Gastrocnemius medialis (tissue), 4 donors: ENCODE measurements around the gene DIO1. TPM values are rescaled to one million over a fixed set of nuclear protein-coding genes. Genes with fewer than 3 reads are reported as not detected.
A peak's percentile ranks its signal among the peaks of the same experiment; 100 is the strongest.

Experiments
- ATAC-seq, 2 donors: fragments of 150-250 bp; one replicate each; pipeline ENCODE4 v1.9.1; 2016
- DNase-seq, 2 donors: peaks; one replicate each; pipeline ENCODE4 v3.0.0-alpha.2; 2019
- H3K27ac ChIP-seq, 4 donors: fragments of 200-600 bp; sonication (generic); 1 replicate in 1 of 4; 2 replicates in 3 of 4; pipeline ENCODE4 v1.5.1; 2016 to 2018; ENCODE audit warnings: mild to moderate bottlenecking in 2 of 4, moderate library complexity in 1 of 4
- H3K27me3 ChIP-seq, 3 donors: fragments of 200-600 bp; sonication (generic) in 2 of 3; 1 replicate in 1 of 3; 2 replicates in 2 of 3; pipeline versions ENCODE4 v1.5.1 to v1.6.0; 2016 to 2019; ENCODE audit warnings: mild to moderate bottlenecking in 1 of 3, moderate library complexity in 1 of 3
- H3K36me3 ChIP-seq, 2 donors: fragments of 200-600 bp; sonication (generic) in 1 of 2; one replicate each; pipeline ENCODE4 v1.5.1; 2017 to 2018
- H3K4me1 ChIP-seq, 2 donors: fragments of 200-600 bp; sonication (generic) in 1 of 2; one replicate each; pipeline ENCODE4 v1.5.1; 2016 to 2017; ENCODE audit warnings: mild to moderate bottlenecking in 2 of 2
- H3K4me3 ChIP-seq, 4 donors: fragments of 200-600 bp; sonication (generic) in 3 of 4; 1 replicate in 1 of 4; 2 replicates in 3 of 4; pipeline ENCODE4 v1.5.1; 2016 to 2019; ENCODE audit warnings: mild to moderate bottlenecking in 2 of 4
- H3K9me3 ChIP-seq, 3 donors: fragments of 200-600 bp; sonication (generic) in 2 of 3; 1 replicate in 1 of 3; 2 replicates in 2 of 3; pipeline ENCODE4 v1.5.1; 2016 to 2019
- CTCF ChIP-seq, 5 experiments: fragments of 450-650 bp in 3 of 5; fragments of 200-600 bp in 2 of 5; sonication (generic) in 2 of 5; IDR thresholded peaks in 4 of 5; conservative IDR thresholded peaks in 1 of 5; 1 replicate in 4 of 5; 2 replicates in 1 of 5; pipeline ENCODE4 v1.5.1; 2016 to 2019; ENCODE audit warnings: antibody characterized with exemption in 5 of 5, mild to moderate bottlenecking in 3 of 5, moderate library complexity in 3 of 5
- POLR2A ChIP-seq, 2 donors: fragments of 450-650 bp; IDR thresholded peaks; one replicate each; pipeline ENCODE4 v1.6.1; 2017; ENCODE audit warnings: antibody characterized with exemption in 2 of 2, mild to moderate bottlenecking in 2 of 2, moderate library complexity in 2 of 2
- in situ Hi-C, 4 donors: fragments of 200-750 bp; cut with MboI; loops; one replicate each; pipeline versions ENCODE4 v1.15.0 to v1.8.0; 2017; ENCODE audit warnings: low sequenced_read_pairs in 4 of 4
- intact Hi-C: fragments of 100-400 bp; cut with DNase I; formaldehyde crosslinking; loops from one replicate; pipeline ENCODE4 v1.15.1; 2023; ENCODE audit warnings: low total_unique reads
- total RNA-seq, 4 donors: library from RNA; depleted of rRNA; stranded (reverse); fragments of >200 nt; gene quantifications; one replicate each; pipeline versions ENCODE4 v1.1.0 to v1.2.3, GENCODE V29; 2016

Gene DIO1
- total RNA-seq, 4 donors from 2014 or later: not detected

GRCh38 chr1:53860967-53861411, 33.0 kb upstream of the DIO1 start:
- intact Hi-C loops: loop anchor here (5.0 kb wide), 1 partner anchor 86 kb away; the partner anchor contains the start of genes IFT25 and LRRC42
- DNase-seq (no peak), ATAC-seq (peak in 1 of 2 donors; percentile 39)
- in situ Hi-C loops: loop anchor here in 1 of 4 donors (25.0 kb wide), 1 partner anchor 901 kb away; the partner anchor contains the start of gene PARS2
- Histone ChIP-seq H3K9me3 (no peaks in the 10 kb centered on the region), H3K4me1 (no peaks in the 10 kb centered on the region), H3K27me3 (no peaks in the 10 kb centered on the region), H3K4me3 (no peak overlapping the region), H3K27ac (no peak overlapping the region), H3K36me3 (peaks cover 0 to 49% of the 10 kb centered on the region in 2 donors)
- TF ChIP-seq POLR2A (IDR thresholded peaks at IDR 0.05): no peak
- TF ChIP-seq CTCF (IDR thresholded peaks at IDR 0.05 in 4 of 5, conservative IDR thresholded peaks at IDR 0.05 in 1 of 5): peak; percentile 15 to 69 (median 44)

- in situ Hi-C loops (loop anchor here in 1 of 4 donors (25.0 kb wide), 1 partner anchor 900 kb away; the partner anchor contains the start of gene PARS2), intact Hi-C loops (loop anchor here (5.0 kb wide), 1 partner anchor 85 kb away; the partner anchor contains the start of genes IFT25 and LRRC42)
- Histone ChIP-seq H3K4me1 (no peaks in the 10 kb centered on the region), H3K27ac (no peak overlapping the region), H3K36me3 (peaks cover 0 to 45% of the 10 kb centered on the region in 2 donors), H3K9me3 (no peaks in the 10 kb centered on the region), H3K27me3 (no peaks in the 10 kb centered on the region), H3K4me3 (no peak overlapping the region)
- DNase-seq (no peak), ATAC-seq (no peak)
- TF ChIP-seq CTCF (IDR thresholded peaks at IDR 0.05 in 4 of 5, conservative IDR thresholded peaks at IDR 0.05 in 1 of 5) (no peak), POLR2A (IDR thresholded peaks at IDR 0.05) (no peak)
Measured at GRCh38 chr1:53862507-53862906, 31.5 kb upstream of the DIO1 start.

GRCh38 chr1:53868565-53868964, 25.4 kb upstream of the DIO1 start:
- Histone ChIP-seq H3K9me3 (no peaks in the 10 kb centered on the region), H3K27ac (no peak overlapping the region), H3K4me1 (no peaks in the 10 kb centered on the region), H3K36me3 (peaks cover 3 to 62% of the 10 kb centered on the region in 2 donors), H3K4me3 (no peak overlapping the region), H3K27me3 (no peaks in the 10 kb centered on the region)
- no peak for DNase-seq
- intact Hi-C loops (no loop called here), in situ Hi-C loops (loop anchor here in 1 of 4 donors (25.0 kb wide), 1 partner anchor 894 kb away; the partner anchor contains the start of gene PARS2)
- TF ChIP-seq CTCF (IDR thresholded peaks at IDR 0.05 in 4 of 5, conservative IDR thresholded peaks at IDR 0.05 in 1 of 5) (no peak), POLR2A (IDR thresholded peaks at IDR 0.05) (no peak)
- ATAC-seq: no peak

- Histone ChIP-seq H3K4me3 (no peak overlapping the region), H3K36me3 (peaks cover 3 to 65% of the 10 kb centered on the region in 2 donors), H3K27me3 (no peaks in the 10 kb centered on the region), H3K9me3 (no peaks in the 10 kb centered on the region), H3K4me1 (no peaks in the 10 kb centered on the region), H3K27ac (no peak overlapping the region)
- intact Hi-C loops: no loop called here
- in situ Hi-C loops: loop anchor here in 1 of 4 donors (25.0 kb wide), 1 partner anchor 893 kb away; the partner anchor contains the start of gene PARS2
- ATAC-seq (no peak), DNase-seq (no peak)
- no peak for TF ChIP-seq CTCF (IDR thresholded peaks at IDR 0.05 in 4 of 5, conservative IDR thresholded peaks at IDR 0.05 in 1 of 5)
- TF ChIP-seq POLR2A (IDR thresholded peaks at IDR 0.05): no peak
Measured at GRCh38 chr1:53869454-53870117, 24.4 kb upstream of the DIO1 start.
